Gastrocnemius medialis (tissue), 4 donors: ENCODE measurements around the gene AMER1. TPM values are rescaled to one million over a fixed set of nuclear protein-coding genes. Genes with fewer than 3 reads are reported as not detected.

Experiments used
- ATAC-seq, 2 donors: fragments of 150-250 bp; one replicate each; pipeline ENCODE4 v1.9.1; 2016
- DNase-seq, 2 donors: peaks; one replicate each; pipeline ENCODE4 v3.0.0-alpha.2; 2019
- H3K27ac ChIP-seq, 4 donors: fragments of 200-600 bp; sonication (generic); 1 replicate in 1 of 4; 2 replicates in 3 of 4; pipeline ENCODE4 v1.5.1; 2016 to 2018; ENCODE audit warnings: mild to moderate bottlenecking in 2 of 4, moderate library complexity in 1 of 4
- H3K27me3 ChIP-seq, 3 donors: fragments of 200-600 bp; sonication (generic) in 2 of 3; 1 replicate in 1 of 3; 2 replicates in 2 of 3; pipeline versions ENCODE4 v1.5.1 to v1.6.0; 2016 to 2019; ENCODE audit warnings: mild to moderate bottlenecking in 1 of 3, moderate library complexity in 1 of 3
- H3K36me3 ChIP-seq, 2 donors: fragments of 200-600 bp; sonication (generic) in 1 of 2; one replicate each; pipeline ENCODE4 v1.5.1; 2017 to 2018
- H3K4me1 ChIP-seq, 2 donors: fragments of 200-600 bp; sonication (generic) in 1 of 2; one replicate each; pipeline ENCODE4 v1.5.1; 2016 to 2017; ENCODE audit warnings: mild to moderate bottlenecking in 2 of 2
- H3K4me3 ChIP-seq, 4 donors: fragments of 200-600 bp; sonication (generic) in 3 of 4; 1 replicate in 1 of 4; 2 replicates in 3 of 4; pipeline ENCODE4 v1.5.1; 2016 to 2019; ENCODE audit warnings: mild to moderate bottlenecking in 2 of 4
- H3K9me3 ChIP-seq, 3 donors: fragments of 200-600 bp; sonication (generic) in 2 of 3; 1 replicate in 1 of 3; 2 replicates in 2 of 3; pipeline ENCODE4 v1.5.1; 2016 to 2019
- CTCF ChIP-seq, 5 experiments: fragments of 450-650 bp in 3 of 5; fragments of 200-600 bp in 2 of 5; sonication (generic) in 2 of 5; IDR thresholded peaks in 4 of 5; conservative IDR thresholded peaks in 1 of 5; 1 replicate in 4 of 5; 2 replicates in 1 of 5; pipeline ENCODE4 v1.5.1; 2016 to 2019; ENCODE audit warnings: antibody characterized with exemption in 5 of 5, mild to moderate bottlenecking in 3 of 5, moderate library complexity in 3 of 5
- POLR2A ChIP-seq, 2 donors: fragments of 450-650 bp; IDR thresholded peaks; one replicate each; pipeline ENCODE4 v1.6.1; 2017; ENCODE audit warnings: antibody characterized with exemption in 2 of 2, mild to moderate bottlenecking in 2 of 2, moderate library complexity in 2 of 2
- in situ Hi-C, 4 donors: fragments of 200-750 bp; cut with MboI; loops; one replicate each; pipeline versions ENCODE4 v1.15.0 to v1.8.0; 2017; ENCODE audit warnings: low sequenced_read_pairs in 4 of 4
- intact Hi-C: fragments of 100-400 bp; cut with DNase I; formaldehyde crosslinking; loops from one replicate; pipeline ENCODE4 v1.15.1; 2023; ENCODE audit warnings: low total_unique reads
- total RNA-seq, 4 donors: library from RNA; depleted of rRNA; stranded (reverse); fragments of >200 nt; gene quantifications; one replicate each; pipeline versions ENCODE4 v1.1.0 to v1.2.3, GENCODE V29; 2016

The AMER1 gene
- total RNA-seq, 4 donors from 2014 or later, result 4.3 to 10.0 (median 6.7) TPM

- no peak for TF ChIP-seq CTCF (IDR thresholded peaks at IDR 0.05 in 4 of 5, conservative IDR thresholded peaks at IDR 0.05 in 1 of 5)
- TF ChIP-seq POLR2A (IDR thresholded peaks at IDR 0.05), result no peak
- no peaks in the 10 kb centered on the region for H3K4me1 ChIP-seq
- DNase-seq, result no peak
- H3K27ac ChIP-seq, result no peak overlapping the region
- no peaks in the 10 kb centered on the region for H3K9me3 ChIP-seq
- H3K4me3 ChIP-seq, result no peak overlapping the region
- H3K27me3 ChIP-seq, result no peaks in the 10 kb centered on the region
- peaks cover 0 to 14% of the 10 kb centered on the region in 2 donors for H3K36me3 ChIP-seq
- in situ Hi-C loops, result no loop called here
- no peak for ATAC-seq
- intact Hi-C loops, result no loop called here
Measured at GRCh38 chrX:64187762-64188150, 17.8 kb downstream of the AMER1 start.

- H3K4me3 ChIP-seq, result no peak overlapping the region
- in situ Hi-C loops, result no loop called here
- no peak for TF ChIP-seq CTCF (IDR thresholded peaks at IDR 0.05 in 4 of 5, conservative IDR thresholded peaks at IDR 0.05 in 1 of 5)
- no peak for TF ChIP-seq POLR2A (IDR thresholded peaks at IDR 0.05)
- H3K9me3 ChIP-seq, result no peaks in the 10 kb centered on the region
- H3K27me3 ChIP-seq, result no peaks in the 10 kb centered on the region
- H3K4me1 ChIP-seq, result no peaks in the 10 kb centered on the region
- ATAC-seq (no peak), DNase-seq (no peak)
- intact Hi-C loops, result no loop called here
- H3K36me3 ChIP-seq, result peaks cover 0 to 14% of the 10 kb centered on the region in 2 donors
- H3K27ac ChIP-seq, result no peak overlapping the region
Measured at GRCh38 chrX:64186974-64187761, 18.3 kb downstream of the AMER1 start.

- Histone ChIP-seq H3K4me1 (no peaks in the 10 kb centered on the region), H3K27ac (no peak overlapping the region), H3K9me3 (no peaks in the 10 kb centered on the region), H3K36me3 (no peaks in the 10 kb centered on the region), H3K4me3 (no peak overlapping the region), H3K27me3 (no peaks in the 10 kb centered on the region)
- ATAC-seq, result no peak
- DNase-seq, result no peak
- intact Hi-C loops, result no loop called here
- in situ Hi-C loops, result no loop called here
- TF ChIP-seq POLR2A (IDR thresholded peaks at IDR 0.05), result no peak
- no peak for TF ChIP-seq CTCF (IDR thresholded peaks at IDR 0.05 in 4 of 5, conservative IDR thresholded peaks at IDR 0.05 in 1 of 5)
Measured at GRCh38 chrX:64184396-64184795, 21.1 kb downstream of the AMER1 start.

GRCh38 chrX:64182208-64182607 is 23.3 kb downstream of the AMER1 start:
- DNase-seq, result no peak
- no peaks in the 10 kb centered on the region for H3K4me1 ChIP-seq
- no peaks in the 10 kb centered on the region for H3K9me3 ChIP-seq
- intact Hi-C loops (no loop called here), in situ Hi-C loops (no loop called here)
- no peaks in the 10 kb centered on the region for H3K27me3 ChIP-seq
- no peak overlapping the region for H3K27ac ChIP-seq
- H3K4me3 ChIP-seq, result no peak overlapping the region
- TF ChIP-seq CTCF (IDR thresholded peaks at IDR 0.05 in 4 of 5, conservative IDR thresholded peaks at IDR 0.05 in 1 of 5) (no peak), POLR2A (IDR thresholded peaks at IDR 0.05) (no peak)
- ATAC-seq, result no peak
- no peaks in the 10 kb centered on the region for H3K36me3 ChIP-seq

GRCh38 chrX:64176876-64177275 is 28.6 kb downstream of the AMER1 start:
- Histone ChIP-seq H3K9me3 (no peaks in the 10 kb centered on the region), H3K27me3 (no peaks in the 10 kb centered on the region), H3K27ac (no peak overlapping the region), H3K36me3 (no peaks in the 10 kb centered on the region), H3K4me1 (no peaks in the 10 kb centered on the region), H3K4me3 (no peak overlapping the region)
- in situ Hi-C loops, result no loop called here
- no peak for DNase-seq
- no peak for ATAC-seq
- TF ChIP-seq CTCF (IDR thresholded peaks at IDR 0.05 in 4 of 5, conservative IDR thresholded peaks at IDR 0.05 in 1 of 5) (no peak), POLR2A (IDR thresholded peaks at IDR 0.05) (no peak)
- intact Hi-C loops, result no loop called here
